NCI-H2107 treated with DMSO at 0.1 percent for 48 hours (cell line): ENCODE results near the gene SNRNP25.
"Not testable (repeated sequence)": the region's sequence is repeated elsewhere in the genome, so short reads cannot be mapped to it uniquely, and the experiment has no call there.

Experiments
- DNase-seq: peaks from one replicate; lab custom pipeline; 2025; ENCODE audit not compliant: unreplicated experiment; lab: John Stamatoyannopoulos, UW

SNRNP25 gene

GRCh38 chr16:53346-54236 lies at the start of gene SNRNP25, which contains the start of gene POLR3K:
SNRNP25 (plus strand) TSS chr16:53828; CDS start chr16:54017, 189 bp downstream.
POLR3K (minus strand) TSS chr16:53608; CDS start chr16:53586, 22 bp downstream.
- DNase-seq = peak; percentile 82

DNA sequence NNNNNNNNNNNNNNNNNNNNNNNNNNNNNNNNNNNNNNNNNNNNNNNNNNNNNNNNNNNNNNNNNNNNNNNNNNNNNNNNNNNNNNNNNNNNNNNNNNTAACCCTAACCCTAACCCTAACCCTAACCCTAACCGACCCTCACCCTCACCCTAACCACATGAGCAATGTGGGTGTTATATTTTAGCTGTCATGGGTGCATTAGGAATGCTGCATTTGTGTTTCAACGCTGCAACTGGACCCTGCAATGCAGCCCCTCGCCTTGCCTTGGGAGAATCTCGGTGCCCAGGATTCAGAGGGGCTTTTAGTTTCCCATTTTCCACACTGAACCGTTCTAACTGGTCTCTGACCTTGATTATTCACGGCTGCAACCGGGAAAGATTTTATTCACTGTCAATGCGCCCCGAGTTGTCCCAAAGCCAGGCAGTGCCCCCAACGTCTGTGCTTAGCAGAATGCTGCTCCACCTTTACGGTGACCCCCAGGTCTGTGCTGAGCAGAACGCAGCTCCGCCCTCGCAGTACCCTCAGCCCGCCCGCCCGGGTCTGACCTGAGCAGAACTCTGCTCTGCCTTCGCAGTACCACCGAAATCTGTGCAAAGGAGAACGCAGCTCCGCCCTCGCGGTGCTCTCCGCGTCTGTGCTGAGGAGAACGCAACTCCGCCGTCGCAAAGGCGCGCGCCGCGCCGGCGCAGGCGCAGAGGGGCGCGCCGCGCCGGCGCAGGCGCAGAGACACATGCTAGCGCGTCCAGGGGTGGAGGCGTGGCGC lies 43.5 kb upstream of the SNRNP25 start:
- DNase-seq = no peak

DNA sequence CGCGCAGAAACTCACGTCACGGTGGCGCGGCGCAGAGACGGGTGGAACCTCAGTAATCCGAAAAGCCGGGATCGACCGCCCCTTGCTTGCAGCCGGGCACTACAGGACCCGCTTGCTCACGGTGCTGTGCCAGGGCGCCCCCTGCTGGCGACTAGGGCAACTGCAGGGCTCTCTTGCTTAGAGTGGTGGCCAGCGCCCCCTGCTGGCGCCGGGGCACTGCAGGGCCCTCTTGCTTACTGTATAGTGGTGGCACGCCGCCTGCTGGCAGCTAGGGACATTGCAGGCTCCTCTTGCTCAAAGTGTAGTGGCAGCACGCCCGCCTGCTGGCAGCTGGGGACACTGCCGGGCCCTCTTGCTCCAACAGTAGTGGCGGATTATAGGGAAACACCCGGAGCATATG lies 42.9 kb upstream of the SNRNP25 start:
- DNase-seq = not testable (repeated sequence)

- DNase-seq = not testable (repeated sequence)
These were observed 36.4 kb upstream of the SNRNP25 start for GRCh38 chr16:17062-17765.

DNA sequence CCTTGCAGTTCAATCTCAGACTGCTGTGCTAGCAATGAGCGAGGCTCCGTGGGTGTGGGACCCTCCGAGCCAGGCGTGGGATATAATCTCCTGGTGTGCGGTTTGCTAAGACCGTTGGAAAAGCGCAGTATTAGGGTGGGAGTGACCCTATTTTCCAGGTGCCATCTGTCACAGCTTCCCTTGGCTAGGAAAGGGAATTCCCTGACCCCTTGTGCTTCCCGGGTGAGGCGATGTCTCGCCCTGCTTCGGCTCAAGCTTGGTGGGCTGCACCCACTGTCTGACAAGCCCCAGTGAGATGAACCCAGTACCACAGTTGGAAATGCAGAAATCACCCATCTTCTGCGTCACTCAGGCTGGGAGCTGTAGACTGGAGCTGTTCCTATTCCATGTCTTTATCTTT lies 32.7 kb upstream of the SNRNP25 start:
- DNase-seq = not testable (repeated sequence)

DNA sequence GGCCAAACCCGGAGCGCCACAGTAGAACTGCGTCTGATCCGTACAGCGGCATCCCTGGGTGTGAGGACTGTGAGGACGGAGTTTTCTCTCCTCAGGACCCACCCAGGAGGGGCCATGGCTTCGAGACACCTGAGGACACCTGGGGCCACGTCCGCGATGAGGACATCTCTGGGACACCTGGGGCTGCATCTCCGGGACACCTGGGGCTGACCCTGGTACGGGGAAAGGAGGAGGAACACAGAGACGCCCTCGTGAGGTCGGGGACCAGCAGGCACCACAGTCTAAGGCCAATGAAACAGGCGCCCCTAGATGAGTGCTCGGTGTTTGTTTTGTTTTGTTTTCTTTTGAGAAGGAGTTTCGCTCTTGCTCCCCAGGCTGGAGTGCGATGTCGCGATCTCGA lies 29.5 kb upstream of the SNRNP25 start:
- not testable (repeated sequence) for DNase-seq

DNA sequence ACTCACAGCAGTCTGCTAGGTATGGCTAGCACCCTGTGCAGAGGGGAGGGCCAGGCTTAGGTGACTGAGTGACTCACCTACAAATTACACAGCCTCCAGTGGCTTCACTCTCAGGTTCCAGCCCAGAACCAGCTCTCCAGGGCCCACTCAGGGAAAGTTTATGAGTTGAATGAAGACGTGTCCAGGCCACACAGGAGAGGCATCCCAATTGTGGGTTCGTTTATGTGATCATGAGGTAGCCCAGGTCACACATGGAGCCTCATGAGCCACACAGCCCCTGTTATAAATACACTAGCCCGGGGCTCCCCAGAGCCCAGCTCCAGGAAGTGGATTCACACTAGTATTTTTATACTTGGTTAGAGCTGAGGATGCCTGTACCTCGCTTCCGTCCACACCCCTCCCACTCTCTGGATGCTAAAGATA lies 27.7 kb upstream of the SNRNP25 start:
- not testable (repeated sequence) for DNase-seq

DNA sequence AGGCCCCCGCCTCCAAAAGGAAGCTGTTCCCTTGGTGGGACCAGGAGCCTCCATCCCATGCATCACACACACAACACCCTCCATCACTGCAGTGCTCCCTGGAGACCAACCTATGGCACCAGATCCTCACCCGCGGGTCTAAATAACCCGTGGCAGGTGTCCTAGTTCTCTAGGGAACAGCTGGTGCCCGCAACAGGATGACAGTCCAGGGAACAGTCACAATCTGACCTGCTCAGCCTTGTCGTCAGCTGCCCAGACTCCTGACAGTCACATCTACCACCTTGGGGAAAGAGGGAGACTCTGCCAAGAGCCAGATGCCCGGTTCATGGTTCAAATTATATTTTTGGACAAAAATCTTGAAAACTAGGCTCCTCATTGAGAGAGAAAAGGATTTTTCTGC lies 23.0 kb upstream of the SNRNP25 start:
- not testable (repeated sequence) for DNase-seq

DNA sequence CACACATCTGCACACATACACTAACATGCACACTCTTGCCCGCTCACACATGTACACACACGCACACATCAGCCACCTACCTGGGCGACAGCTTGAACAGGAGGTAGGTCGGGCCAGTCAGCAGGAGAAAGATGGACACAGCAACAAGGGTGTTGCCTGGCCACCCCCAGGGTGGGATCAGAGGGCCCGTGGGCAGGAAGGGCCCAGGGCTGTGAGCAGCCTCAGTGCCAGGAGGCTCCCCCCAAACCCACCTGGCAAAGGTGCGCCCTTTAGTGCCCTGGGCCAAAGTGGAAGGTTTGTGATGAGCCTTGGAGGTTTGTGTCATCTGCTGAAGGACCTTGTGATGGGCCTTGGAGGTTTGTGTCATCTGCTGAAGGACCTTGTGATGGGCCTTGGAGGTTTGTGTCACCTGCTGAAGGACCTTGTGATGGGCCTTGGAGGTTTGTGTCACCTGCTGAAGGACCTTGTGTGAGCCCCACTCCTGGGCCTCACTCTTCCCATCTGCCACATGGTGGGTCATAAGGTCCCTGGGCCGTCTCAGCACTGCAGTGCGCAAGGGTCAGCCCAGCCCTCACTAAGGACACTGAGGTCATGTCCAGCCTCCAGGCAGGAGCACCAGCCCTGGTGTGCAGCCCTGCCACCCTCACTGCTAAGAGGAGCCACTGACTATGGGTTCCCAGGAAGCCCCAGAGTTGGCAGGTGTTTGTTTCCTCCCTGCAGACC lies 20.3 kb upstream of the SNRNP25 start:
- DNase-seq = not testable (repeated sequence)

- no peak for DNase-seq
These were observed 19.6 kb upstream of the SNRNP25 start for GRCh38 chr16:33877-34647.

DNA sequence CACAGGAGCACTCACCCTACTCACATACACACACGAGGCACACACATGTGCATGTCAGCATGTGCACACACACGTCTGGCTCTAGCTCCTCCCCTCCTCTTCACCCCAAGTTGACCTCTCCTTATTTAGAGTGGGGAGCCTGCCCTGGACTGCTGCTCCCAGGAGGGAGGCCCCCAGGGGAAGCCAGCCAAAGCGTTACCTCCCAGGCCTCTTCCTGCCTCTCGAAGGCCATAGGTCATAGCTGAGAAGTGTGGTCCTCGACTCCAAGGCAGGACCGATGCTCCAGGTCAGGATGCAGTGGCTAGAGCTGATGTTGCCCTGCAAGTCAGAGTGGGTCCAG lies 19.0 kb upstream of the SNRNP25 start:
- no peak for DNase-seq

DNA sequence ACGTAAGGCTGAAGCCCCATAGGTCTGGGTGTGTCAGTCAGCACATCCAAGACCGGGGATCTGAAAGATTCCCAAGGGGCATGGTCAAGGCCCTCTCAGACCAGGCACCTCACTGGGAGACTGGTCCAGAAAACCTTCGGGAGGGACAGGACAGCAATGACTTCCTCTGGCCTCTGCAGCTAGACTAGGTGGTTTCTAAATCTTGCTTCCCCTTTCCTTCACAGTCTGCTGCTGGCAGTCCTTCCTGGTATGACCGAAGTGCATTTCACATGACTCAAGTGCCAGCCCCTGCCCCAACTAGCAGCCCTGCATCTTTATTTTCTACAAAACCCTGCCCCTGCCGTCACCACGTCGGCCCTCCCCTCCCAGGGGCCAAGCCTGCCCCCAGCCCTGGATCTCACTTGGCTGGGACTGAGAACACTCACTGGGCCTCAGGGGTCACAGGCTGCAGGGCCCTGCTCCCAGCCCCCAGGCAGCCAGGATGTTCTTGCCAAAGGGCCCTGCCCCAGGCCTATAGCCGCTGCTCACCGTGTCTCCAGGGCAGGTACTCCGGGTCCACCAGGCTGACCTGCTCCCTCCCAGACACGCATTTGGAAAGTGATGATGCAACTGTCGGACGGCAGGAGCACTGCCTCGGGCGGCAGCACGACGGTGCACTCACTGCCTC lies 18.5 kb upstream of the SNRNP25 start:
- no peak for DNase-seq

- DNase-seq = no peak
These were observed 17.8 kb upstream of the SNRNP25 start for GRCh38 chr16:35678-36305.

- DNase-seq = no peak
These were observed 17.2 kb upstream of the SNRNP25 start for GRCh38 chr16:36336-36984.

DNA sequence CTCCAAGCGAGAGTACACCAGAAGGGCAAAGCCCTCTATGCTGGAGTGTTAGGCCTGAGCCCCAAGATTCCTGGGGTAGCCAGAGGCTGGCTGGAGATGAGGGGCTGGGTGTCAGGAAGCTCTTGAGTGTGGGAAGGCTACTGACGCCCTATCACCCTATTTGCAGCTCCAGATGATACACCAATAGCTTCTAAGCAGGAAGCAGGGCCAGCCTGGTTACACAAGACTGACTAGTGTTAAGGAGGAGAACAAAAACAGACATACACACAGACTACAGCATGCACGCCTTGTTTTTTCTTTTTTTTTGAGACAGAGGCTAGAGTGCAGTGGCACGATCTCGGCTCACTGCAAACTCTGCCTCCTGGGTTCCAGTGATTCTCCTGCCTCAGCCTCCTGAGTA lies 16.1 kb upstream of the SNRNP25 start:
- no peak for DNase-seq

GRCh38 chr16:38206-38605 lies 15.4 kb upstream of the SNRNP25 start:
- not testable (repeated sequence) for DNase-seq

GRCh38 chr16:38941-39892 lies 14.4 kb upstream of the SNRNP25 start:
- DNase-seq = peak; percentile 47
